Liver (tissue), 9 donors: ENCODE measurements around the gene GPR179. TPM values are rescaled to one million over a fixed set of nuclear protein-coding genes. Genes with fewer than 3 reads are reported as not detected.

Source experiments
- DNase-seq: peaks from one replicate; pipeline ENCODE4 v3.0.0-alpha.2; 2017; ENCODE audit warnings: low spot score
- H3K27ac ChIP-seq, 2 donors: one replicate each; pipeline ENCODE4 v1.7.0; 2013; ENCODE audit warnings: inconsistent platforms in 2 of 2, low read length in 2 of 2, control low read depth in 1 of 2, low read depth in 1 of 2, mild to moderate bottlenecking in 1 of 2
- H3K27me3 ChIP-seq, 4 donors: one replicate each; pipeline versions ENCODE4 v1.6.1 to v1.7.0; 2013; ENCODE audit warnings: low read length in 3 of 4, inconsistent platforms in 1 of 4, mild to moderate bottlenecking in 1 of 4, moderate library complexity in 1 of 4; ENCODE audit not compliant: control insufficient read depth in 4 of 4, insufficient read depth in 4 of 4
- H3K36me3 ChIP-seq, 4 donors: one replicate each; pipeline versions ENCODE4 v1.6.1 to v1.7.0; 2013; ENCODE audit warnings: low read length in 3 of 4, mild to moderate bottlenecking in 3 of 4, low read depth in 1 of 4, moderate library complexity in 1 of 4; ENCODE audit not compliant: control insufficient read depth in 4 of 4, insufficient read depth in 3 of 4
- H3K4me1 ChIP-seq, 4 donors: one replicate each; pipeline versions ENCODE4 v1.6.1 to v1.7.0; 2013; ENCODE audit warnings: low read length in 3 of 4, mild to moderate bottlenecking in 3 of 4, moderate library complexity in 1 of 4; ENCODE audit not compliant: control insufficient read depth in 4 of 4, insufficient read depth in 4 of 4
- H3K4me3 ChIP-seq, 3 donors: one replicate each; pipeline versions ENCODE4 v1.6.1 to v1.7.0; 2013; ENCODE audit warnings: low read length in 3 of 3, control low read depth in 1 of 3, low read depth in 1 of 3, mild to moderate bottlenecking in 1 of 3
- H3K9ac ChIP-seq, 2 donors: one replicate each; pipeline ENCODE4 v1.7.0; 2013; ENCODE audit warnings: low read length in 2 of 2, mild to moderate bottlenecking in 2 of 2, moderate library complexity in 2 of 2, control low read depth in 1 of 2, low read depth in 1 of 2
- H3K9me3 ChIP-seq, 4 donors: one replicate each; pipeline versions ENCODE4 v1.6.1 to v1.7.0; 2013; ENCODE audit warnings: low read length in 3 of 4; ENCODE audit not compliant: control insufficient read depth in 4 of 4
- ATF3 ChIP-seq: IDR thresholded peaks from 2 replicates; pipeline ENCODE4 v1.6.1; 2016; ENCODE audit warnings: antibody characterized with exemption
- CTCF ChIP-seq: fragments of 150-350 bp; IDR thresholded peaks from 2 replicates; pipeline ENCODE4 v1.5.1; 2017; ENCODE audit warnings: improper control_type of control experiment, low read depth, low read length; ENCODE audit not compliant: missing input control
- EGR1 ChIP-seq, 2 donors: IDR thresholded peaks; 2 replicates each; pipeline ENCODE4 v1.6.1; 2016 to 2018; ENCODE audit warnings: antibody characterized with exemption in 2 of 2, low read depth in 2 of 2
- FOXA1 ChIP-seq: IDR thresholded peaks from 2 replicates; pipeline ENCODE4 v1.6.1; 2016; ENCODE audit warnings: antibody characterized with exemption
- FOXA2 ChIP-seq: IDR thresholded peaks from 2 replicates; pipeline ENCODE4 v1.6.1; 2016; ENCODE audit warnings: antibody characterized with exemption
- GABPA ChIP-seq, 2 donors: IDR thresholded peaks in 1 of 2; conservative IDR thresholded peaks in 1 of 2; 2 replicates each; pipeline ENCODE4 v1.6.1; 2016; ENCODE audit warnings: antibody characterized with exemption in 2 of 2, mild to moderate bottlenecking in 1 of 2, moderate library complexity in 1 of 2
- HNF4A ChIP-seq, 2 donors: conservative IDR thresholded peaks; 2 replicates each; pipeline ENCODE4 v1.6.1; 2016; ENCODE audit warnings: antibody characterized with exemption in 2 of 2, mild to moderate bottlenecking in 2 of 2
- HNF4G ChIP-seq: IDR thresholded peaks from 2 replicates; pipeline ENCODE4 v1.6.1; 2016; ENCODE audit warnings: antibody characterized with exemption
- JUND ChIP-seq, 2 donors: IDR thresholded peaks; 2 replicates each; pipeline ENCODE4 v1.6.1; 2016; ENCODE audit warnings: antibody characterized with exemption in 2 of 2
- NR2F2 ChIP-seq: IDR thresholded peaks from 2 replicates; pipeline ENCODE4 v1.6.1; 2016; ENCODE audit warnings: antibody characterized with exemption
- RAD21 ChIP-seq, 2 donors: IDR thresholded peaks; 2 replicates each; pipeline ENCODE4 v1.6.1; 2016; ENCODE audit warnings: antibody characterized with exemption in 2 of 2, mild to moderate bottlenecking in 2 of 2
- REST ChIP-seq: IDR thresholded peaks from 2 replicates; pipeline ENCODE4 v1.6.1; 2016; ENCODE audit warnings: antibody characterized with exemption, mild to moderate bottlenecking
- RXRA ChIP-seq, 2 donors: IDR thresholded peaks; 2 replicates each; pipeline ENCODE4 v1.6.1; 2017 to 2018; ENCODE audit warnings: antibody characterized with exemption in 2 of 2, mild to moderate bottlenecking in 1 of 2
- SP1 ChIP-seq: IDR thresholded peaks from 2 replicates; pipeline ENCODE4 v1.6.1; 2018; ENCODE audit warnings: antibody characterized with exemption, mild to moderate bottlenecking
- TAF1 ChIP-seq: conservative IDR thresholded peaks from 2 replicates; pipeline ENCODE4 v1.6.1; 2016; ENCODE audit warnings: antibody characterized with exemption, mild to moderate bottlenecking
- YY1 ChIP-seq: IDR thresholded peaks from 2 replicates; pipeline ENCODE4 v1.6.1; 2016; ENCODE audit warnings: antibody characterized with exemption, mild to moderate bottlenecking
- ZBTB33 ChIP-seq: IDR thresholded peaks from 2 replicates; pipeline ENCODE4 v1.6.1; 2016; ENCODE audit warnings: antibody characterized with exemption
- WGBS: extraction: QIAGEN DNeasy Blood & Tissue Kit; methylation state at CpG from one replicate; pipeline ENCODE4 v1.1.7; 2013; 5-methylcytosine and 5-hydroxymethylcytosine counted together
- polyA plus RNA-seq, 2 donors: library from polyadenylated mRNA; stranded (reverse) in 1 of 2; unstranded in 1 of 2; fragments of 200-250 nt in 1 of 2; fragments of >200 nt in 1 of 2; fragmentation: Nextera tagmentation in 1 of 2; extraction: Ambion mirVana in 1 of 2; gene quantifications; one replicate each; pipeline versions ENCODE4 v1.2.1 to v1.2.3, GENCODE V29; 2013 to 2015
- total RNA-seq, 2 donors: library from RNA; depleted of rRNA; stranded (reverse); fragments of >200 nt; gene quantifications; one replicate each; pipeline ENCODE4 v1.2.3, GENCODE V29; 2014
- donor health status: healthy.
- donor health status: healthy.
- donor health status: healthy.
- donor health status: healthy.
- donor health status: healthy.

The GPR179 gene
- total and polyA plus RNA-seq, 4 donors = under 0.01 to 0.05 (median 0.01) TPM; not detected in 1

- DNase-seq = no peak
- Histone ChIP-seq H3K9ac (no peak overlapping the region), H3K9me3 (no peaks in the 10 kb centered on the region), H3K4me3 (no peak overlapping the region), H3K27me3 (no peaks in the 10 kb centered on the region), H3K4me1 (no peaks in the 10 kb centered on the region), H3K27ac (no peak overlapping the region), H3K36me3 (peaks cover 4 to 33% (median 27%) of the 10 kb centered on the region in 4 donors)
- TF ChIP-seq SP1 = no peak
- TF ChIP-seq FOXA2 = no peak
- no peak for TF ChIP-seq JUND (IDR thresholded peaks at IDR 0.05)
- TF ChIP-seq YY1 = no peak
- TF ChIP-seq GABPA (IDR thresholded peaks at IDR 0.05 in 1 of 2, conservative IDR thresholded peaks at IDR 0.05 in 1 of 2) = no peak
- TF ChIP-seq ATF3 = no peak
- no peak for TF ChIP-seq NR2F2
- TF ChIP-seq HNF4G = no peak
- no peak for TF ChIP-seq ZBTB33
- TF ChIP-seq TAF1 = no peak
- no peak for TF ChIP-seq RAD21 (IDR thresholded peaks at IDR 0.05)
- no peak for TF ChIP-seq CTCF
- no peak for TF ChIP-seq FOXA1
- TF ChIP-seq EGR1 (IDR thresholded peaks at IDR 0.05; ENCODE audit: low read depth in 2 of 2) = no peak
- TF ChIP-seq RXRA (IDR thresholded peaks at IDR 0.05) = no peak
- no peak for TF ChIP-seq REST
- TF ChIP-seq HNF4A (conservative IDR thresholded peaks at IDR 0.05) = no peak
- 91% methylated on average over 8 of the region's 8 CpGs for WGBS
Measured at GRCh38 chr17:38369124-38369886, 25.5 kb upstream of the GPR179 start.
